ENCODE results near the gene CDK1. TPM values are rescaled to one million over a fixed set of nuclear protein-coding genes. Genes with fewer than 3 reads are reported as not detected.

The CDK1 gene
- total RNA-seq, 4 donors from 2014 or later: 0.26 to 2.8 (median 0.75) TPM

DNA sequence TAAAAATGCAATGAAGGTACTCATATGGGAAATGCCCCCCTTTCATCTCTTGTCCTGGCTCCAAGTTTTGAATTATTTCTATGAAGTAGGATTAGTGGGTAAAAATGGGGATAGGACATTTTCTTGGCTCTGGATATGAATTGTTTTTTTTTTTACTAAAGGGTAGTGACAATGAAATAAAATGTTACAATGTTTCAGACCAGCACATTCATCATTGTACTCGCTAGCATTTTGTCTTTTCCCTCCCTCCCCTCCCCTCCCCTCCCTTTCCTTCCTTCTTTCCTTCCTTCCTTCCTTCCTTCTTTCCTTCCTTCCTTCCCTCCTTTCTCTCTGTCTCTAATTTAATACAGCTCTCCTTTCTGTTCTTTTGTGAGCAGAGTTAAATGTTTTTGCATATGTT is 64.4 kb downstream of the CDK1 start:
- DNase-seq (ENCODE audit: extremely low spot score): no peak
- Histone ChIP-seq H3K36me3 (no peaks in the 10 kb centered on the region), H3K27ac (replicated peaks in 1 of 4) (no peak overlapping the region), H3K4me1 (no peaks in the 10 kb centered on the region), H3K9me3 (peaks cover 0 to 4% (median 0%) of the 10 kb centered on the region in 4 donors), H3K4me3 (no peak overlapping the region), H3K27me3 (no peaks in the 10 kb centered on the region)
- intact Hi-C loops (cut with DNase I): no loop called here
- no peak for TF ChIP-seq POLR2AphosphoS5 (IDR thresholded peaks at IDR 0.05)
- no peak for TF ChIP-seq EP300 (IDR thresholded peaks at IDR 0.05)
- WGBS: 100% methylated on average over 1 of the region's 1 CpG

Other genes starting within 250 kb of the CDK1 start
- gene RHOBTB1, start 165.7 kb downstream of the CDK1 start, total RNA-seq: 10 to 100 TPM; 16.7 to 39.2 (median 20.1) TPM

Data from esophagus muscularis mucosa (tissue), 4 donors.